ENCODE measurements around the gene GRIK3. TPM values are rescaled to one million over a fixed set of nuclear protein-coding genes. Genes with fewer than 3 reads are reported as not detected.

Gene GRIK3
- total and polyA plus RNA-seq, 3 donors from 2014 or later: 0.99 to 6.3 (median 3.1) TPM

DNA sequence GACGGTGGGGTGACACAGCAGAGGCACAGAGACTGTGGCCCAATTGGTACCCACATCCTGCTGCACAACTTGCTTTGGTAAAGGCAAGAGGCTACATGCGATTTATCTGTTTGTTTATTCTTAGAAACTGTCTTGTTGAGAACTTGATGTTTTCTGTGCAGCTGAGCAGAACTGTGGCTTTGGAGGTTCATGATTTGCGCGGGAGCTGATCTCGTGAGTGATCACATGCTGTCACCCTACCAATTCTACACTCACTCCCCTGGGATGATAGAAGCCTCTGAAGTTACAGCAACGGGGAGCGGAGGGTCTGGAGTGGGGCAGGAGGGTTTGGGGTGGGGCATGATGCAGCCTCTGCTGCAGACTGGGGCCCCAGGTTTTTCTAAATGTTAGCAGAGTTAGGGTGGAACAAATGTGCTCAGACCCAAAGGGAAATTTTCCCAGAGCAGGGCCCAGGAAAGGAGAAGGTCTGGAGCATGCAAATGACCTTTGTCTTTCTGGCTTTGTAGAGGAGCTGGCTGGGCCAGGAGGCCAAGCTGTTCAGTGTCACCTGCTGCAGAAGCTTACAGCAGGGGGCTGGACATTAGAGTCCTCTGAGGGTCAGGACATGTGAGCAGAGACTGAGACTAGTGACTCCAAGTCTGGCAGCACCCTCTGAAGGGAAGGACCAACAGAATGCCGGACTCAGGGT, 83.6 kb downstream of the GRIK3 start:
- no peaks in the 10 kb centered on the region for H3K4me1 ChIP-seq
- H3K36me3 ChIP-seq (ENCODE audit: low read depth, missing control alignments): no peaks in the 10 kb centered on the region
- WGBS, 2 donors: 72 to 77% methylated on average over 8 of the region's 8 CpGs
- intact Hi-C loops (cut with DNase I; ENCODE audit: low total_unique reads): no loop called here
- no peaks in the 10 kb centered on the region for H3K27me3 ChIP-seq
- no peak overlapping the region for H3K27ac ChIP-seq
- no peak for DNase-seq
- H3K9me3 ChIP-seq: no peaks in the 10 kb centered on the region
- TF ChIP-seq, protein P1, sequence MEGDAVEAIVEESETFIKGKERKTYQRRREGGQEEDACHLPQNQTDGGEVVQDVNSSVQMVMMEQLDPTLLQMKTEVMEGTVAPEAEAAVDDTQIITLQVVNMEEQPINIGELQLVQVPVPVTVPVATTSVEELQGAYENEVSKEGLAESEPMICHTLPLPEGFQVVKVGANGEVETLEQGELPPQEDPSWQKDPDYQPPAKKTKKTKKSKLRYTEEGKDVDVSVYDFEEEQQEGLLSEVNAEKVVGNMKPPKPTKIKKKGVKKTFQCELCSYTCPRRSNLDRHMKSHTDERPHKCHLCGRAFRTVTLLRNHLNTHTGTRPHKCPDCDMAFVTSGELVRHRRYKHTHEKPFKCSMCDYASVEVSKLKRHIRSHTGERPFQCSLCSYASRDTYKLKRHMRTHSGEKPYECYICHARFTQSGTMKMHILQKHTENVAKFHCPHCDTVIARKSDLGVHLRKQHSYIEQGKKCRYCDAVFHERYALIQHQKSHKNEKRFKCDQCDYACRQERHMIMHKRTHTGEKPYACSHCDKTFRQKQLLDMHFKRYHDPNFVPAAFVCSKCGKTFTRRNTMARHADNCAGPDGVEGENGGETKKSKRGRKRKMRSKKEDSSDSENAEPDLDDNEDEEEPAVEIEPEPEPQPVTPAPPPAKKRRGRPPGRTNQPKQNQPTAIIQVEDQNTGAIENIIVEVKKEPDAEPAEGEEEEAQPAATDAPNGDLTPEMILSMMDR (IDR thresholded peaks at IDR 0.05): no peak
- TF ChIP-seq POLR2A (IDR thresholded peaks at IDR 0.05): no peak
- H3K4me3 ChIP-seq: no peak overlapping the region

DNA sequence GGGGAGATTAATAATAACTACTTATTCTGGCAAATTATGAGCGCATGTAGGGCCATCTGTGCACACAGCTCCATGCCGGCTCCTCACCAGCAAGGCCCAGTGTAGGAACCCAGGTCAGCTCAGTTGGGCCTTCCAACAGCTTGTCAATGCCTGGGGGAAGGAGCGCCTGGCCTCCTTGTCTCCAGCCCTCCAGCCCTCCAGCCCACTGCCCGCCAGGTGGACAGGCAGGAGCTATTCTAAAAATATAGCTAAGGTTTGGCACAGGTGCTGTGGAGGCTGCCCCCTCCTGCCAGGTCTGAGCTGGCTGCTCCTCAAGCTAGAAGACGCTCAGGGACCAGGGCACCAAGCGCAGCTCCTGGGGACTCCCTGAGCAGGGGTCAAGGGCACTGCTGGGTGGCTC, 85.7 kb downstream of the GRIK3 start:
- H3K36me3 ChIP-seq (ENCODE audit: low read depth, missing control alignments): no peaks in the 10 kb centered on the region
- no peak overlapping the region for H3K4me3 ChIP-seq
- no peaks in the 10 kb centered on the region for H3K9me3 ChIP-seq
- peaks cover 2% of the 10 kb centered on the region for H3K4me1 ChIP-seq
- intact Hi-C loops (cut with DNase I; ENCODE audit: low total_unique reads): no loop called here
- no peak overlapping the region for H3K27ac ChIP-seq
- no peak for DNase-seq
- H3K27me3 ChIP-seq: no peaks in the 10 kb centered on the region
- WGBS, 2 donors: 91 to 96% methylated on average over 5 of the region's 6 CpGs
- TF ChIP-seq, protein P1 (IDR thresholded peaks at IDR 0.05): no peak
- no peak for TF ChIP-seq POLR2A (IDR thresholded peaks at IDR 0.05)

- Histone ChIP-seq H3K27ac (no peak overlapping the region), H3K36me3 (ENCODE audit: low read depth, missing control alignments) (no peaks in the 10 kb centered on the region), H3K4me3 (no peak overlapping the region), H3K27me3 (no peaks in the 10 kb centered on the region), H3K9me3 (no peaks in the 10 kb centered on the region), H3K4me1 (peaks cover 2% of the 10 kb centered on the region)
- no peak for DNase-seq
- WGBS, 2 donors: 74 to 75% methylated on average over 2 of the region's 2 CpGs
- intact Hi-C loops (cut with DNase I; ENCODE audit: low total_unique reads): no loop called here
- TF ChIP-seq, protein P1 (IDR thresholded peaks at IDR 0.05): no peak
Observed at GRCh38 chr1:36948147-36948546, 86.2 kb downstream of the GRIK3 start.

- no peak for TF ChIP-seq POLR2A (IDR thresholded peaks at IDR 0.05)
- TF ChIP-seq, protein P1 (IDR thresholded peaks at IDR 0.05): no peak
- no peak for DNase-seq
- H3K27me3 ChIP-seq: no peaks in the 10 kb centered on the region
- no peaks in the 10 kb centered on the region for H3K9me3 ChIP-seq
- intact Hi-C loops (cut with DNase I; ENCODE audit: low total_unique reads): no loop called here
- 29 to 54% methylated on average over 2 of the region's 2 CpGs for WGBS, 2 donors
- no peak overlapping the region for H3K27ac ChIP-seq
- peaks cover 2% of the 10 kb centered on the region for H3K4me1 ChIP-seq
- H3K36me3 ChIP-seq (ENCODE audit: low read depth, missing control alignments): no peaks in the 10 kb centered on the region
- no peak overlapping the region for H3K4me3 ChIP-seq
Observed at GRCh38 chr1:36947384-36947783, 86.9 kb downstream of the GRIK3 start.

- no peak for DNase-seq
- 81 to 82% methylated on average over 2 to 7 of the region's 7 CpGs for WGBS, 2 donors
- Histone ChIP-seq H3K27me3 (no peaks in the 10 kb centered on the region), H3K4me1 (peaks cover 2% of the 10 kb centered on the region), H3K36me3 (ENCODE audit: low read depth, missing control alignments) (no peaks in the 10 kb centered on the region), H3K4me3 (no peak overlapping the region), H3K27ac (no peak overlapping the region), H3K9me3 (no peaks in the 10 kb centered on the region)
- no peak for TF ChIP-seq POLR2A (IDR thresholded peaks at IDR 0.05)
- TF ChIP-seq, protein P1 (IDR thresholded peaks at IDR 0.05): no peak
- intact Hi-C loops (cut with DNase I; ENCODE audit: low total_unique reads): no loop called here
Observed at GRCh38 chr1:36944883-36945282, 89.4 kb downstream of the GRIK3 start.
